Measurements from ENCODE around the gene CDH19.

Gene CDH19

DNA sequence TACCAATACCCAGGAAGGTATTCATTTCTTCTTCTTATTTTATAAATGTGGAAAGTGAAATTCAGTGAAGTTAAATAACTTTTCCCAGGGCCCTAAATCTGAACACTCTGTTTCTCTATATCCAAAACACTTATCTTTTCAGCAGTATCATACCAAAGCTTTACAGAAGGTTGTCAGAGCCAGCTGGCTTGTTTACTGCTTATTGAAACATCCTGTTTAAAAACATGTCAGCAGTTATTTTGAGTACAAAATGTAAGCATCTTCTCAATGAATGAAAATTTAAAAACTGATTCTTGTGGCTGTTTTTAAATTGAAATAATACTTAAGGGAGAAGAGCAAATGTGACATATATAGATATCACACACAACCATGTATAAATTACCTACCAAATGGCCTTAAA is 11.3 kb upstream of the CDH19 start:
- TF ChIP-seq, protein P1, sequence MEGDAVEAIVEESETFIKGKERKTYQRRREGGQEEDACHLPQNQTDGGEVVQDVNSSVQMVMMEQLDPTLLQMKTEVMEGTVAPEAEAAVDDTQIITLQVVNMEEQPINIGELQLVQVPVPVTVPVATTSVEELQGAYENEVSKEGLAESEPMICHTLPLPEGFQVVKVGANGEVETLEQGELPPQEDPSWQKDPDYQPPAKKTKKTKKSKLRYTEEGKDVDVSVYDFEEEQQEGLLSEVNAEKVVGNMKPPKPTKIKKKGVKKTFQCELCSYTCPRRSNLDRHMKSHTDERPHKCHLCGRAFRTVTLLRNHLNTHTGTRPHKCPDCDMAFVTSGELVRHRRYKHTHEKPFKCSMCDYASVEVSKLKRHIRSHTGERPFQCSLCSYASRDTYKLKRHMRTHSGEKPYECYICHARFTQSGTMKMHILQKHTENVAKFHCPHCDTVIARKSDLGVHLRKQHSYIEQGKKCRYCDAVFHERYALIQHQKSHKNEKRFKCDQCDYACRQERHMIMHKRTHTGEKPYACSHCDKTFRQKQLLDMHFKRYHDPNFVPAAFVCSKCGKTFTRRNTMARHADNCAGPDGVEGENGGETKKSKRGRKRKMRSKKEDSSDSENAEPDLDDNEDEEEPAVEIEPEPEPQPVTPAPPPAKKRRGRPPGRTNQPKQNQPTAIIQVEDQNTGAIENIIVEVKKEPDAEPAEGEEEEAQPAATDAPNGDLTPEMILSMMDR (IDR thresholded peaks at IDR 0.05), result no peak
- TF ChIP-seq ZFX (IDR thresholded peaks at IDR 0.05; ENCODE audit: borderline replicate concordance), result no peak
- no peak overlapping the region for H3K27ac ChIP-seq

DNA sequence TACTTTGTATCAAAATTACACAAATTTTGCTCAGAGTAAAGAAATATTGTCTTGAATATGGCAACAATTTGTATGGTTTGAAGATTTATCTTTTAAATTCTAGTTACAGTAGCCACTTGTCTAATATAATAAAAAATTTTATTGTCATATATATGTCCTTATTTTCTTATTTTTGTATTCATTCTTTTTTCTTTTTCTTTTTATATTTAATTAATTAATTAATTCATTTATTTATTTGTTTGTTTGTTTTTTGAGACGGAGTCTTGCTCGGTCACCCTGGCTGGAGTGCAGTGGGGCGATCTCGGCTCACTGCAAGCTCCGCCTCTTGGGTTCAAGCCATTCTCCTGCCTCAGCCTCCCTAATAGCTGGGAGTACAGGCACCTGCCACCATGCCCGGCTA is 3.7 kb upstream of the CDH19 start:
- TF ChIP-seq, protein P1 (IDR thresholded peaks at IDR 0.05), result no peak
- TF ChIP-seq ZFX (IDR thresholded peaks at IDR 0.05; ENCODE audit: borderline replicate concordance), result no peak
- H3K27ac ChIP-seq, result no peak overlapping the region

DNA sequence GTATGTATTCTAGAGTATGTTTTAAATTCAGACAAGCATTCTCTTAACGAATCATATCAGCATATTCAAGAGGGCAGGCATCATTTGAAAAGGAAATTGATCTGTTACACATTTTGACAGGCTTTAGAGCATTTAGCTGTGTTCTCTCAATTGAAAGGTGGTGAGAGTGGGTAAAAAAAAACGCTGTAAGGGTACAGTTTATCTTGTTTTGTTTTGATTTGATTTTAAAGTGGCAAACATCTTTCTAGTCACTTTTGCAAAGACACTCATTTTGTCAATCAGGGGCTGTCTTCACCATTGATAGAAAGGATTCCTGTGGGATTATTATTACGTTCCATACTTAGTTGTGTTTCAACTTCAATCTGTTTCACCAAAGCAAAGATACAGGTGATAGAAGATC is 2.2 kb downstream of the CDH19 start:
- TF ChIP-seq, protein P1 (IDR thresholded peaks at IDR 0.05), result no peak
- TF ChIP-seq ZFX (IDR thresholded peaks at IDR 0.05; ENCODE audit: borderline replicate concordance), result no peak
- no peak overlapping the region for H3K27ac ChIP-seq

DNA sequence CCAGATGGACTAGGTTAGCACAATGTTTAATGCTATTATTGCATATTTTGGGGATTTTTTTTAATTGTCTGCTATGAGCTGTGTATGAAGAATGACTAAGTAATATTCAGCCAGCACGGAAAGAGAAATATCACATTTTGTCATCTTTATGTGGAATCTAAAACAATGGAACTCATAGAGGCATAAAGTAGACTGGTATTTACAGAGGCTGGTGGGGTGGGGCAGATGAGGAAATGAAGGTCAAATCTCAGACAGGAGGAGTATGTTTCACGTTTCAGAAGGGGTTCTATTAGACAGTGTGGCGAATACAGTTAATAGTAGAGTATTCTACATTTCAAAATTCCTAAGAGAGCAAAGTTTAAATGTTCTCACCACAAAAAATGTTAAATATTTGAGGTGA is 4.7 kb downstream of the CDH19 start:
- no peak overlapping the region for H3K27ac ChIP-seq
- TF ChIP-seq, protein P1 (IDR thresholded peaks at IDR 0.05), result no peak
- no peak for TF ChIP-seq ZFX (IDR thresholded peaks at IDR 0.05; ENCODE audit: borderline replicate concordance)

DNA sequence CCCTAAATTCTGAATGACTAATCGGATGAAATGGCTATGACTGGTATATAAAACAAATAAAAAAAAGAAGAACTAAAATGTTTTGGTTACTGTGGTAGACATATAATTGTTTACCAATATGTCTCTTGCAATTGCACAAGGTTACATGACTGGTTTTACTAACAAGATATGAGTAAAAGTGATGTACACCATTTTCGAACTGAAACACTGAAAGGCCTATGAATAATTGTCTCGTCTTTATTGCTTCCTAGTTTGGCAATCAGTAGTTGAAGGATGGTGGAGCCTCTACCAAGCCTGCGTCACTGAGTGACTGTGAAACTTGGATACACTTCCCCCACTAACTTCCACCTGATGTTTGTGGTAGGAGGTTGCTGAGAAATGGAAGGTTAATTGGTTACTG is 16.5 kb downstream of the CDH19 start:
- TF ChIP-seq, protein P1 (IDR thresholded peaks at IDR 0.05), result no peak
- no peak for TF ChIP-seq ZFX (IDR thresholded peaks at IDR 0.05; ENCODE audit: borderline replicate concordance)
- H3K27ac ChIP-seq, result no peak overlapping the region

DNA sequence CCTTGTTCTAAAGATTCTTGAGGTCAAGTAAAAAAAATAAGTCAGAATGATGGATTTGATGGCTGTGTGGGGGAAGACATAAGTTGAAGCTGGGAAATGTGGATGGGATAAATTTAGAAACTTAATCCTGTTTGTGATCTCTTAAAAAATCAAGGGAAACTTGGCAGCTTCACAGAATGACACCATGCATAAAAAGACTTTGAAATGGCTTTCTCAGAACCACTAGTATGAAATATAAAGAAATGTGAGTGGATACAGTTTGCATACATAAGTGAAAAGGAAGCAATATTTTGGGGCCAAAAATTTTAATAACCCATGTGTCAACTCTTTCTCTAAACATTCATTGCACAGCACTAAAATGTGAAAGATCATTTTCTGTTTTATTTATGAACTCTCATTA is 21.7 kb downstream of the CDH19 start:
- H3K27ac ChIP-seq, result no peak overlapping the region

DNA sequence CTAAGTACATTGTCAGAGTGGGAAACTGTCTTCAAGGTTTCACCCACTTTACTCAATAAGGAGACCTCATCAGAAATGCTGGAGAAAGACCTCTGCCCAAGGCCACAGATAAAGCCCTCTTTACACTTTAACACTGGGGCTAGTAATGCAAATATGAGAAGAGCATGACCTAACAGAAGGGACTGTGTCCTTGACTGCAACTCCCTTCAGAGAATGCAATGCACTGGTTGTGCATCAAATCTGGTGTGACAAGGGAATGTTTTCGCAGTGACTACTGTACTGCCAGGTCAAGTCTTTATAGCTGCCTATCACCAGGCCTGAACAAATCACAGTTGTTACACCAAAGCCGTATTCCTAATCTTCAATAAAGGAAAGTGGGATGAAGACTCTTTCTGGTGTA is 28.6 kb downstream of the CDH19 start:
- TF ChIP-seq ZFX (IDR thresholded peaks at IDR 0.05; ENCODE audit: borderline replicate concordance), result no peak
- TF ChIP-seq, protein P1 (IDR thresholded peaks at IDR 0.05), result no peak
- H3K27ac ChIP-seq, result no peak overlapping the region

More for the DNA sequence above, 21.7 kb downstream of the CDH19 start:
- TF ChIP-seq ZFX (IDR thresholded peaks at IDR 0.05; ENCODE audit: borderline replicate concordance), result no peak
- TF ChIP-seq, protein P1 (IDR thresholded peaks at IDR 0.05), result no peak
